ENCODE results near the gene HS3ST5.
"Not testable (repeated sequence)": the region's sequence is repeated elsewhere in the genome, so short reads cannot be mapped to it uniquely, and the experiment has no call there.

Gene HS3ST5

GRCh38 chr6:114090626-114091025 lies 252.2 kb downstream of the HS3ST5 start:
- no peak for DNase-seq (ENCODE audit: low read depth)

- DNase-seq (ENCODE audit: low read depth) = no peak
Measured at GRCh38 chr6:114087496-114087895, 255.3 kb downstream of the HS3ST5 start.

GRCh38 chr6:114085211-114085610 lies 257.6 kb downstream of the HS3ST5 start:
- DNase-seq (ENCODE audit: low read depth) = no peak

GRCh38 chr6:114084327-114084890 lies 258.4 kb downstream of the HS3ST5 start:
- DNase-seq (ENCODE audit: low read depth) = no peak

- DNase-seq (ENCODE audit: low read depth) = no peak
Measured at GRCh38 chr6:114083251-114083650, 259.6 kb downstream of the HS3ST5 start.

GRCh38 chr6:114081730-114082129 lies 261.1 kb downstream of the HS3ST5 start:
- DNase-seq (ENCODE audit: low read depth) = no peak

- no peak for DNase-seq (ENCODE audit: low read depth)
Measured at GRCh38 chr6:114080891-114081510, 261.8 kb downstream of the HS3ST5 start.

- DNase-seq (ENCODE audit: low read depth) = not testable (repeated sequence)
Measured at GRCh38 chr6:114080410-114080809, 262.4 kb downstream of the HS3ST5 start.

- DNase-seq (ENCODE audit: low read depth) = no peak
Measured at GRCh38 chr6:114075777-114076176, 267.0 kb downstream of the HS3ST5 start.

GRCh38 chr6:114075300-114075699 lies 267.5 kb downstream of the HS3ST5 start:
- DNase-seq (ENCODE audit: low read depth) = no peak

- no peak for DNase-seq (ENCODE audit: low read depth)
Measured at GRCh38 chr6:114068771-114069170, 274.1 kb downstream of the HS3ST5 start.

- DNase-seq (ENCODE audit: low read depth) = no peak
Measured at GRCh38 chr6:114068116-114068515, 274.7 kb downstream of the HS3ST5 start.

- no peak for DNase-seq (ENCODE audit: low read depth)
Measured at GRCh38 chr6:114064862-114065261, 278.0 kb downstream of the HS3ST5 start.

- no peak for DNase-seq (ENCODE audit: low read depth)
Measured at GRCh38 chr6:114063956-114064355, 278.9 kb downstream of the HS3ST5 start.

GRCh38 chr6:114062199-114062598 lies 280.6 kb downstream of the HS3ST5 start:
- no peak for DNase-seq (ENCODE audit: low read depth)

- DNase-seq (ENCODE audit: low read depth) = no peak
Measured at GRCh38 chr6:114061741-114062140, 281.1 kb downstream of the HS3ST5 start.

- no peak for DNase-seq (ENCODE audit: low read depth)
Measured at GRCh38 chr6:114061116-114061515, 281.7 kb downstream of the HS3ST5 start.

- DNase-seq (ENCODE audit: low read depth) = no peak
Measured at GRCh38 chr6:114058435-114058834, 284.4 kb downstream of the HS3ST5 start.

GRCh38 chr6:114055763-114056162 lies 287.1 kb downstream of the HS3ST5 start:
- DNase-seq (ENCODE audit: low read depth) = no peak

- DNase-seq (ENCODE audit: low read depth) = no peak
Measured at GRCh38 chr6:114055349-114055748, 287.5 kb downstream of the HS3ST5 start.

- no peak for DNase-seq (ENCODE audit: low read depth)
Measured at GRCh38 chr6:114053791-114054190, 289.0 kb downstream of the HS3ST5 start.

GRCh38 chr6:114052141-114052540 lies 290.7 kb downstream of the HS3ST5 start:
- no peak for DNase-seq (ENCODE audit: low read depth)

- DNase-seq (ENCODE audit: low read depth) = no peak
Measured at GRCh38 chr6:114051031-114051430, 291.8 kb downstream of the HS3ST5 start.

- DNase-seq (ENCODE audit: low read depth) = no peak
Measured at GRCh38 chr6:114049367-114049966, 293.4 kb downstream of the HS3ST5 start.
